Activated naive CD4-positive, alpha-beta T cell treated with anti-CD3 and anti-CD28 coated beads, Interleukin-2, amount 50 U/mL, for 72 hours (primary cell): ENCODE results near the gene IGSF21. TPM values are rescaled to one million over a fixed set of nuclear protein-coding genes. Genes with fewer than 3 reads are reported as not detected.

Source experiments
- ATAC-seq, 2 donors: fragments of 150-1000 bp; cut with Tn5 transposase; 2 replicates each; pipeline ENCODE4 v1.10.0; 2021; ENCODE audit warnings: mild to moderate bottlenecking in 2 of 2, moderate library complexity in 2 of 2
- DNase-seq, 2 donors: peaks; one replicate each; pipeline ENCODE4 v3.0.0; 2021 to 2022; ENCODE audit warnings: low spot score in 2 of 2
- H3K27ac Mint-ChIP-seq, 2 donors: one replicate each; pipeline ENCODE4 v1.8.0; 2022; ENCODE audit warnings: mild to moderate bottlenecking in 2 of 2, mixed read lengths in 2 of 2
- H3K36me3 Mint-ChIP-seq, 2 donors: one replicate each; pipeline ENCODE4 v1.8.0; 2022; ENCODE audit warnings: mixed read lengths in 2 of 2
- H3K9me3 Mint-ChIP-seq, 2 donors: one replicate each; pipeline ENCODE4 v1.8.0; 2022; ENCODE audit warnings: mixed read lengths in 2 of 2
- total RNA-seq, 2 donors: library from RNA; stranded (reverse); gene quantifications; one replicate each; pipeline ENCODE4 v1.2.3, GENCODE V29; 2022

The IGSF21 gene
- total RNA-seq, 2 donors from 2014 or later: not detected

- H3K36me3 Mint-ChIP-seq: no peaks in the 10 kb centered on the region
- no peak for ATAC-seq
- no peaks in the 10 kb centered on the region for H3K9me3 Mint-ChIP-seq
These were observed 134.3 kb downstream of the IGSF21 start for GRCh38 chr1:18241891-18242290.

GRCh38 chr1:18243503-18244175 is 136.0 kb downstream of the IGSF21 start:
- H3K36me3 Mint-ChIP-seq: no peaks in the 10 kb centered on the region
- no peak for DNase-seq
- no peak overlapping the region for H3K27ac Mint-ChIP-seq
- no peak for ATAC-seq
- no peaks in the 10 kb centered on the region for H3K9me3 Mint-ChIP-seq

More at GRCh38 chr1:18241891-18242290, 134.3 kb downstream of the IGSF21 start:
- no peak overlapping the region for H3K27ac Mint-ChIP-seq
- no peak for DNase-seq

GRCh38 chr1:18244762-18245161 is 137.2 kb downstream of the IGSF21 start:
- no peak for ATAC-seq
- Mint-ChIP-seq H3K27ac (no peak overlapping the region), H3K36me3 (no peaks in the 10 kb centered on the region), H3K9me3 (no peaks in the 10 kb centered on the region)
- DNase-seq: no peak

GRCh38 chr1:18245647-18246046 is 138.0 kb downstream of the IGSF21 start:
- DNase-seq (no peak), ATAC-seq (no peak)
- no peaks in the 10 kb centered on the region for H3K36me3 Mint-ChIP-seq
- H3K9me3 Mint-ChIP-seq: peaks cover 3% of the 10 kb centered on the region in 2 donors
- H3K27ac Mint-ChIP-seq: no peak overlapping the region

- Mint-ChIP-seq H3K9me3 (peaks cover 10 to 12% of the 10 kb centered on the region in 2 donors), H3K27ac (no peak overlapping the region), H3K36me3 (peaks cover 3 to 5% of the 10 kb centered on the region in 2 donors)
- ATAC-seq: no peak
- DNase-seq: no peak
These were observed 138.9 kb downstream of the IGSF21 start for GRCh38 chr1:18246543-18246942.

DNA sequence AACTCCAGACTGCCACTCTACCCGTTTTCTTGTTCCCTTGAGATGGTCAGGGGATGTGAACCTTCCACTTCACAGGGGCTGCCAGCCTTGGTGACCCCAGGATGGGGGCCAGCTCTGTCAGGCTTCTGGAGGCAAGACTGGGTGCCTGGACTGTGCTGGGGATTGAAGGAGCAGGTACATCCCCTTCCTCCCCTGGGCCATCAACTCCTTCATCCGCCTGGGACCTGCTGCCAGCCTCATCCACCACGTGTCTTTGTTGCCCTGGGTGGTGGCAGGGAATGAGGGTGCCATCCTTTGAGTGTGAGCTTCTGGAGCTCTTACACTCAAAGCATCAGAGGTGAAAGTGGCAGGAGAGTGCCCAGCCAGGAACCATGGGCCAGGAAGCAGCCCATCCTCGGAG is 139.6 kb downstream of the IGSF21 start:
- no peak overlapping the region for H3K27ac Mint-ChIP-seq
- H3K36me3 Mint-ChIP-seq: peaks cover 4 to 7% of the 10 kb centered on the region in 2 donors
- DNase-seq (no peak), ATAC-seq (no peak)
- H3K9me3 Mint-ChIP-seq: peaks cover 11 to 13% of the 10 kb centered on the region in 2 donors

DNA sequence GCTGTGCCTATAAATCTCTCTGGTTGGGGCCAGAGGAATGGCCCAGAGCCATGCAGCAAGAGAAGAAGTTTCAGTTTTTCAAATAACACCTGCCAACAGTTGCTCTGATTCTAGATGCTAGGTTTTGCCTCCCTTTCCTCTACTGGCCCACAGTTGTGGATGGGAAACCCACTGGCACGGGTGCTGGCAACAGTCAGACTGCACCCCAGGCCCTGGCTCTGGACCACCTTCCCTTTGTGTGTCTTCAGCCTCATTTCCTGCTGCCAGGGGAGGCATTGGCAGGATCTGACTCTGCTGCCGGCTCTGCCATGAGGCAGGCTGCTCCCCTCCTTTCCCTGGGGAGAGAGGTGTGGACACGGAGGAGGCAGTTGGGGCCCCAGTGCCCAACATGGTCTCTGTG is 142.0 kb downstream of the IGSF21 start:
- peaks cover 11 to 13% of the 10 kb centered on the region in 2 donors for H3K9me3 Mint-ChIP-seq
- no peak overlapping the region for H3K27ac Mint-ChIP-seq
- DNase-seq (no peak), ATAC-seq (no peak)
- peaks cover 4 to 7% of the 10 kb centered on the region in 2 donors for H3K36me3 Mint-ChIP-seq

DNA sequence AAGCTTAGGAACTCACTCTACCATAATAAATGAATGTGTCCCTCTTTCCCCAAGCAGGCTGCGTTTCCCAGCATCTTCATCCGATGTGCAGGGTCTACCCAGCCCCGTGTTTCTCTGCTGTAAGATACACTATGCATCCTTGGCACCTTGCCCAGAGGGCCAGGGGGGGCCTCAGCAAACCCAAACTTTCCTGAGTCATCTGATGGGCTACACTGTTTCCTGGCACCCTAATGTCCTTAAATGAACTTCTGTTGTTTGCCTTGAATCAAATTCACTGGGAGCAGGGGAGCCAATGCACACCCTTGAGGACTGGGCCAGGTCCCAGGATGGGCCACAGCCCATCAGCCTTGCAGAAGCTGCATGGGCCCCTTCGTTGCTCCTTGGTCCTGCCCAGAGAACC is 145.5 kb downstream of the IGSF21 start:
- no peak for ATAC-seq
- peaks cover 4 to 7% of the 10 kb centered on the region in 2 donors for H3K36me3 Mint-ChIP-seq
- peaks cover 16 to 23% of the 10 kb centered on the region in 2 donors for H3K9me3 Mint-ChIP-seq
- no peak for DNase-seq
- no peak overlapping the region for H3K27ac Mint-ChIP-seq

- Mint-ChIP-seq H3K36me3 (peaks cover under 1 to 2% of the 10 kb centered on the region in 2 donors), H3K27ac (no peak overlapping the region), H3K9me3 (peaks cover 12 to 17% of the 10 kb centered on the region in 2 donors)
- no peak for ATAC-seq
- peak in 1 of 2 donors; percentile 41 for DNase-seq
These were observed 149.0 kb downstream of the IGSF21 start for GRCh38 chr1:18256282-18257235.

GRCh38 chr1:18257778-18258177 is 150.2 kb downstream of the IGSF21 start:
- Mint-ChIP-seq H3K9me3 (peaks cover 11 to 17% of the 10 kb centered on the region in 2 donors), H3K36me3 (no peaks in the 10 kb centered on the region), H3K27ac (no peak overlapping the region)
- no peak for ATAC-seq
- DNase-seq: no peak

- DNase-seq: no peak
- no peak for ATAC-seq
- Mint-ChIP-seq H3K9me3 (peaks cover 8 to 9% of the 10 kb centered on the region in 2 donors), H3K36me3 (no peaks in the 10 kb centered on the region), H3K27ac (no peak overlapping the region)
These were observed 154.3 kb downstream of the IGSF21 start for GRCh38 chr1:18261891-18262290.

DNA sequence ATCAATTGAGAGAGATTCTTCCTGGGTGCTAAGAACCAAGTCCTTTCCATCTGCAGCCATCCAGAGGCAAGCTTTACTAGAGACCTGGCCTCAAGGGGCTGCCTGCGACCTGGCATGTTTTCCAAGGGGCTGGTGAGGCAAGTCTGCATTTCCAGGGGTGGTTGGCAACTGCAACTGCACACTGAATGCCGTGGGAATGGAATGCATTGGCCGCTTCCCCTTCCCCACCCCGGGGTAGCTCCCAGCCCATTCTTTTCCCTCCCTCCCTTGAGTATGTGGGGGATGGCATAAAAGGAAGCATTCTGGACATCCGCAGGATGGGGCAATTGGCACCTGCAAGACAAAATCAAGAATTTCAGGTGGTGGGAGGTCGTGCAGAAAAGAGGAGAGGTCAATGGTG is 155.1 kb downstream of the IGSF21 start:
- DNase-seq (no peak), ATAC-seq (no peak)
- Mint-ChIP-seq H3K9me3 (peaks cover 6 to 7% of the 10 kb centered on the region in 2 donors), H3K36me3 (no peaks in the 10 kb centered on the region), H3K27ac (no peak overlapping the region)

DNA sequence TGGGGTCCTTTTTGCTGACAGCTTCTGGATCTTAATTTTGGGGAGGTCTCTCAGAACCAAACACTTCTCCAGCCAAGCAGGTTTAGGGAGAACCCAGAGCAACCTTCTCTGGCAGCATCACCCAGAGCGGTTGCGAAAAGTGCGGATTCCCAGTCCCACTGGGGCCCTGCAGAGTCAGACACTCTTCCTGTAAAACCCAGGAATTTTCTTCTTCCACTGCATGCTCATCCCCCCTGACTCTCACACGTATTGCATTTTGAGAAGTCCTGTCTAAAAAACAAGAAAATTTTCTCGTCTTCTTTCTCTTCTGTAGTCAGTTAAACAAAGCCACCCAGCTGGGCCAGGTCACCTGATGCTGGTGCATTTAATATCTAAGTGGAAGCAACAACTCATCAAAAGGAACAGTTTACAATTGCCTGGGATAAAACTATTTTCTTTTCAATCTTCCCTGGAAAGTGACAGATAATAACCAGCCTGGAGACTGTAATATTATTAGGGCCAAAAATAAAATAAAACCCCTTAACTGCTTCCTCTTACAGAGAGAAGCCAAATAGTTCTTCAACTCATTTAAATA is 156.0 kb downstream of the IGSF21 start:
- peaks cover 6 to 7% of the 10 kb centered on the region in 2 donors for H3K9me3 Mint-ChIP-seq
- no peak for DNase-seq
- no peaks in the 10 kb centered on the region for H3K36me3 Mint-ChIP-seq
- no peak overlapping the region for H3K27ac Mint-ChIP-seq
- ATAC-seq: no peak

- Mint-ChIP-seq H3K27ac (no peak overlapping the region), H3K36me3 (no peaks in the 10 kb centered on the region), H3K9me3 (peaks cover under 1 to 1% of the 10 kb centered on the region in 2 donors)
- DNase-seq (no peak), ATAC-seq (no peak)
These were observed 156.9 kb downstream of the IGSF21 start for GRCh38 chr1:18264450-18265039.

GRCh38 chr1:18265641-18266040 is 158.0 kb downstream of the IGSF21 start:
- H3K36me3 Mint-ChIP-seq: no peaks in the 10 kb centered on the region
- DNase-seq (no peak), ATAC-seq (no peak)
- no peaks in the 10 kb centered on the region for H3K9me3 Mint-ChIP-seq
- no peak overlapping the region for H3K27ac Mint-ChIP-seq

DNA sequence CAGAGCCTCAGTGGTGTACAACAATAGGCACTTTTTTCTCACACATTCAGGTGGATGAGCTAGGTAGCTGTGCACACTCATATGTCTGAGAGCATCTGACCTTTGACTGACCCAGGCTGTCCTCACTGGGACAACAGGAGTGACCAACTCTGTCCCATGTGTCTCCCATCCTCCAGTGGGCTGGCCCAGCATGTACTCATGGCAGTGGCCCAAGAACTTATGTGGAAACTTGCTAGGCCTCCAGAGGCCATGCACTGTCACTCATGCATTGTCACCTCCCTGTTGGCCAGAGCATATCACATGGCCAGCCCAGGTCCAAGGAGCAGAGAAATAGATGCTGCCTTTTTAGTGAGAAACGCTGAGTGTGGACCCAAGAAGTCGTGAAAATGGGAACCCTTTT is 158.8 kb downstream of the IGSF21 start:
- H3K36me3 Mint-ChIP-seq: no peaks in the 10 kb centered on the region
- ATAC-seq (no peak), DNase-seq (no peak)
- no peaks in the 10 kb centered on the region for H3K9me3 Mint-ChIP-seq
- H3K27ac Mint-ChIP-seq: no peak overlapping the region

GRCh38 chr1:18271336-18271735 is 163.7 kb downstream of the IGSF21 start:
- no peak for DNase-seq
- no peak for ATAC-seq
- no peaks in the 10 kb centered on the region for H3K9me3 Mint-ChIP-seq
- no peak overlapping the region for H3K27ac Mint-ChIP-seq
- no peaks in the 10 kb centered on the region for H3K36me3 Mint-ChIP-seq
